Stomach smooth muscle (tissue), 2 donors: ENCODE results near the gene PPM1H.

Experiments used
- H3K27ac ChIP-seq: one replicate; pipeline ENCODE4 v1.7.0; 2013; ENCODE audit warnings: mild to moderate bottlenecking, low read length, inconsistent platforms
- H3K27me3 ChIP-seq, 2 donors: one replicate each; pipeline ENCODE4 v1.7.0; 2013; ENCODE audit warnings: low read length in 2 of 2; ENCODE audit not compliant: insufficient read depth in 2 of 2, control insufficient read depth in 1 of 2
- H3K36me3 ChIP-seq, 2 donors: one replicate each; pipeline ENCODE4 v1.7.0; 2013; ENCODE audit warnings: low read length in 2 of 2; ENCODE audit not compliant: control insufficient read depth in 2 of 2, insufficient read depth in 2 of 2
- H3K4me1 ChIP-seq: one replicate; pipeline ENCODE4 v1.7.0; 2013; ENCODE audit warnings: low read length; ENCODE audit not compliant: control insufficient read depth, insufficient read depth
- H3K4me3 ChIP-seq, 2 donors: one replicate each; pipeline ENCODE4 v1.7.0; 2013; ENCODE audit warnings: low read length in 2 of 2
- H3K9ac ChIP-seq, 2 donors: one replicate each; pipeline ENCODE4 v1.7.0; 2013; ENCODE audit warnings: low read length in 2 of 2, mild to moderate bottlenecking in 1 of 2
- H3K9me3 ChIP-seq, 2 donors: one replicate each; pipeline ENCODE4 v1.7.0; 2013; ENCODE audit warnings: low read length in 2 of 2; ENCODE audit not compliant: control insufficient read depth in 2 of 2
- donor health status: healthy.
- donor health status: Pancreatic carcinoma.

Gene PPM1H

GRCh38 chr12:62859321-62859737 is 75.6 kb downstream of the PPM1H start:
- Histone ChIP-seq H3K27ac (no peak overlapping the region), H3K4me1 (no peaks in the 10 kb centered on the region)

GRCh38 chr12:62856454-62856853 is 78.5 kb downstream of the PPM1H start:
- no peaks in the 10 kb centered on the region for H3K9me3 ChIP-seq
- no peak overlapping the region for H3K4me3 ChIP-seq
- H3K4me1 ChIP-seq = no peaks in the 10 kb centered on the region
- no peaks in the 10 kb centered on the region for H3K27me3 ChIP-seq
- H3K9ac ChIP-seq = no peak overlapping the region
- no peaks in the 10 kb centered on the region for H3K36me3 ChIP-seq
- H3K27ac ChIP-seq = no peak overlapping the region

More at GRCh38 chr12:62859321-62859737, 75.6 kb downstream of the PPM1H start:
- no peaks in the 10 kb centered on the region for H3K27me3 ChIP-seq
- no peak overlapping the region for H3K4me3 ChIP-seq
- H3K36me3 ChIP-seq = no peaks in the 10 kb centered on the region
- H3K9me3 ChIP-seq = no peaks in the 10 kb centered on the region
- H3K9ac ChIP-seq = no peak overlapping the region

- Histone ChIP-seq H3K9ac (no peak overlapping the region), H3K27me3 (no peaks in the 10 kb centered on the region), H3K36me3 (no peaks in the 10 kb centered on the region), H3K4me1 (no peaks in the 10 kb centered on the region), H3K9me3 (no peaks in the 10 kb centered on the region), H3K27ac (no peak overlapping the region), H3K4me3 (no peak overlapping the region)
Observed at GRCh38 chr12:62854024-62854423, 80.9 kb downstream of the PPM1H start.

- H3K36me3 ChIP-seq = no peaks in the 10 kb centered on the region
- H3K27me3 ChIP-seq = no peaks in the 10 kb centered on the region
- no peak overlapping the region for H3K4me3 ChIP-seq
Observed at GRCh38 chr12:62849398-62849797, 85.6 kb downstream of the PPM1H start.

GRCh38 chr12:62848418-62848817 is 86.5 kb downstream of the PPM1H start:
- H3K27ac ChIP-seq = no peak overlapping the region

More at GRCh38 chr12:62849398-62849797, 85.6 kb downstream of the PPM1H start:
- no peak overlapping the region for H3K27ac ChIP-seq
- no peaks in the 10 kb centered on the region for H3K4me1 ChIP-seq
- H3K9me3 ChIP-seq = no peaks in the 10 kb centered on the region
- no peak overlapping the region for H3K9ac ChIP-seq

GRCh38 chr12:62847709-62848108 is 87.2 kb downstream of the PPM1H start:
- Histone ChIP-seq H3K27ac (no peak overlapping the region), H3K4me3 (no peak overlapping the region), H3K9me3 (no peaks in the 10 kb centered on the region), H3K4me1 (no peaks in the 10 kb centered on the region), H3K9ac (no peak overlapping the region), H3K27me3 (no peaks in the 10 kb centered on the region), H3K36me3 (no peaks in the 10 kb centered on the region)

More at GRCh38 chr12:62848418-62848817, 86.5 kb downstream of the PPM1H start:
- Histone ChIP-seq H3K9ac (no peak overlapping the region), H3K27me3 (no peaks in the 10 kb centered on the region), H3K9me3 (no peaks in the 10 kb centered on the region), H3K36me3 (no peaks in the 10 kb centered on the region), H3K4me1 (no peaks in the 10 kb centered on the region), H3K4me3 (no peak overlapping the region)

GRCh38 chr12:62846491-62846890 is 88.5 kb downstream of the PPM1H start:
- Histone ChIP-seq H3K27me3 (no peaks in the 10 kb centered on the region), H3K27ac (no peak overlapping the region), H3K9ac (no peak overlapping the region), H3K4me3 (no peak overlapping the region), H3K9me3 (no peaks in the 10 kb centered on the region), H3K4me1 (no peaks in the 10 kb centered on the region), H3K36me3 (no peaks in the 10 kb centered on the region)

GRCh38 chr12:62844915-62845314 is 90.0 kb downstream of the PPM1H start:
- Histone ChIP-seq H3K4me1 (no peaks in the 10 kb centered on the region), H3K4me3 (no peak overlapping the region), H3K9me3 (no peaks in the 10 kb centered on the region), H3K9ac (no peak overlapping the region), H3K27me3 (no peaks in the 10 kb centered on the region), H3K36me3 (no peaks in the 10 kb centered on the region), H3K27ac (no peak overlapping the region)

- no peak overlapping the region for H3K27ac ChIP-seq
- no peak overlapping the region for H3K9ac ChIP-seq
- no peaks in the 10 kb centered on the region for H3K27me3 ChIP-seq
- no peak overlapping the region for H3K4me3 ChIP-seq
- no peaks in the 10 kb centered on the region for H3K9me3 ChIP-seq
- no peaks in the 10 kb centered on the region for H3K4me1 ChIP-seq
- H3K36me3 ChIP-seq = no peaks in the 10 kb centered on the region
Observed at GRCh38 chr12:62843716-62844115, 91.2 kb downstream of the PPM1H start.

- Histone ChIP-seq H3K27me3 (no peaks in the 10 kb centered on the region), H3K4me1 (no peaks in the 10 kb centered on the region), H3K27ac (no peak overlapping the region), H3K36me3 (no peaks in the 10 kb centered on the region), H3K4me3 (no peak overlapping the region), H3K9ac (no peak overlapping the region), H3K9me3 (no peaks in the 10 kb centered on the region)
Observed at GRCh38 chr12:62841846-62842245, 93.1 kb downstream of the PPM1H start.

- Histone ChIP-seq H3K4me3 (no peak overlapping the region), H3K9ac (no peak overlapping the region), H3K9me3 (no peaks in the 10 kb centered on the region), H3K27ac (no peak overlapping the region), H3K36me3 (no peaks in the 10 kb centered on the region), H3K4me1 (no peaks in the 10 kb centered on the region), H3K27me3 (no peaks in the 10 kb centered on the region)
Observed at GRCh38 chr12:62840806-62841205, 94.1 kb downstream of the PPM1H start.
